Peyer's patch (tissue), 4 donors: ENCODE results near the gene GTF3A.

Experiments used
- CTCF ChIP-seq, 6 experiments: fragments of 450-650 bp in 4 of 6; fragments of 200-600 bp in 2 of 6; sonication (generic) in 1 of 6; IDR thresholded peaks; one replicate each; pipeline ENCODE4 v1.5.1; 2017 to 2019; ENCODE audit warnings: antibody characterized with exemption in 6 of 6, mild to moderate bottlenecking in 3 of 6, moderate library complexity in 1 of 6
- POLR2A ChIP-seq, 2 donors: fragments of 450-650 bp; IDR thresholded peaks; one replicate each; pipeline ENCODE4 v1.5.1; 2017; ENCODE audit warnings: antibody characterized with exemption in 2 of 2, mild to moderate bottlenecking in 2 of 2, moderate library complexity in 2 of 2

GRCh38 chr13:27423333-27423732 lies 1.1 kb upstream of the GTF3A start:
- no peak for TF ChIP-seq CTCF (IDR thresholded peaks at IDR 0.05)
- TF ChIP-seq POLR2A (IDR thresholded peaks at IDR 0.05), result no peak
